ENCODE results near the gene USH2A.

DNA sequence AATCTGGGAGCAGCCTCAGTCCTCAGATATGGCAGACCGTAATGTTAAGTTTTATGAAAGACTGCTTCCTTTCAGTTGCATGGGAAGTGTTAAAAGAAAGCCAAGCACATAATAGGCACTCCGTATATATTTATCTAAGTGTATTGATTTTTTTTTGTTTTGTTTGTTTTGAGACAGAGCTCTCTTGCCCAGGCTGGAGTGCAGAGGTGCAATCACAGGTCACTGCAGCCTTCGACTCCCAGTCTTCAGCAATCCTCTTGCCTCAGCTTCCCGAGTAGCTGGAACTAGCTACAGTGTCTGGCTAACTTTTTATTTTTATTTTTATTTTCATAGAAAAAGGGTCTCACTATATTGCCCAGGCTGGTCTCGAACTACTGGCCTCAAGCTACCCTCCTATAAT is 341.8 kb downstream of the USH2A start:
- TF ChIP-seq, protein P1, sequence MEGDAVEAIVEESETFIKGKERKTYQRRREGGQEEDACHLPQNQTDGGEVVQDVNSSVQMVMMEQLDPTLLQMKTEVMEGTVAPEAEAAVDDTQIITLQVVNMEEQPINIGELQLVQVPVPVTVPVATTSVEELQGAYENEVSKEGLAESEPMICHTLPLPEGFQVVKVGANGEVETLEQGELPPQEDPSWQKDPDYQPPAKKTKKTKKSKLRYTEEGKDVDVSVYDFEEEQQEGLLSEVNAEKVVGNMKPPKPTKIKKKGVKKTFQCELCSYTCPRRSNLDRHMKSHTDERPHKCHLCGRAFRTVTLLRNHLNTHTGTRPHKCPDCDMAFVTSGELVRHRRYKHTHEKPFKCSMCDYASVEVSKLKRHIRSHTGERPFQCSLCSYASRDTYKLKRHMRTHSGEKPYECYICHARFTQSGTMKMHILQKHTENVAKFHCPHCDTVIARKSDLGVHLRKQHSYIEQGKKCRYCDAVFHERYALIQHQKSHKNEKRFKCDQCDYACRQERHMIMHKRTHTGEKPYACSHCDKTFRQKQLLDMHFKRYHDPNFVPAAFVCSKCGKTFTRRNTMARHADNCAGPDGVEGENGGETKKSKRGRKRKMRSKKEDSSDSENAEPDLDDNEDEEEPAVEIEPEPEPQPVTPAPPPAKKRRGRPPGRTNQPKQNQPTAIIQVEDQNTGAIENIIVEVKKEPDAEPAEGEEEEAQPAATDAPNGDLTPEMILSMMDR (IDR thresholded peaks at IDR 0.05) = no peak
- TF ChIP-seq POLR2A (IDR thresholded peaks at IDR 0.05) = no peak

All from testis (tissue), 2 donors.